ENCODE data around the gene PIGO. TPM values are rescaled to one million over a fixed set of nuclear protein-coding genes. Genes with fewer than 3 reads are reported as not detected.

Gene PIGO
- polyA plus RNA-seq, 4 donors, result 10.8 to 29.9 (median 18.6) TPM

- FAIRE-seq (no peak), DNase-seq (no peak)
- peaks cover 3 to 52% (median 13%) of the 10 kb centered on the region in 3 donors for H3K36me3 ChIP-seq (ENCODE audit: control insufficient read depth in 3 of 3, insufficient read depth in 2 of 3, low read depth in 1 of 3, low read length in 3 of 3)
- H3K27ac ChIP-seq (ENCODE audit: low read depth in 1 of 3, low read length in 2 of 3), result no peak overlapping the region
- H3K4me1 ChIP-seq (ENCODE audit: control insufficient read depth in 3 of 3, insufficient read depth in 2 of 3, low read depth in 1 of 3, low read length in 2 of 3), result peaks cover 10 to 28% (median 19%) of the 10 kb centered on the region in 3 donors
- H3K9me3 ChIP-seq (ENCODE audit: control insufficient read depth in 2 of 2, insufficient read depth in 1 of 2, low read depth in 1 of 2, low read length in 1 of 2), result no peaks in the 10 kb centered on the region
- H3K4me3 ChIP-seq (ENCODE audit: low read depth in 1 of 3, low read length in 3 of 3), result no peak overlapping the region
- 63 to 68% (median 67%) methylated on average over 8 of the region's 8 CpGs for WGBS, 3 donors
- no peaks in the 10 kb centered on the region for H3K27me3 ChIP-seq (ENCODE audit: control insufficient read depth in 3 of 3, insufficient read depth in 3 of 3, low read length in 3 of 3)
Measured at GRCh38 chr9:35108946-35109575, 12.7 kb upstream of the PIGO start.

GRCh38 chr9:35108461-35108860 lies 12.1 kb upstream of the PIGO start:
- no peaks in the 10 kb centered on the region for H3K27me3 ChIP-seq (ENCODE audit: control insufficient read depth in 3 of 3, insufficient read depth in 3 of 3, low read length in 3 of 3)
- peaks cover 10 to 26% (median 17%) of the 10 kb centered on the region in 3 donors for H3K4me1 ChIP-seq (ENCODE audit: control insufficient read depth in 3 of 3, insufficient read depth in 2 of 3, low read depth in 1 of 3, low read length in 2 of 3)
- H3K9me3 ChIP-seq (ENCODE audit: control insufficient read depth in 2 of 2, insufficient read depth in 1 of 2, low read depth in 1 of 2, low read length in 1 of 2), result no peaks in the 10 kb centered on the region
- H3K36me3 ChIP-seq (ENCODE audit: control insufficient read depth in 3 of 3, insufficient read depth in 2 of 3, low read depth in 1 of 3, low read length in 3 of 3), result peaks cover 3 to 52% (median 13%) of the 10 kb centered on the region in 3 donors
- FAIRE-seq, result no peak
- 91 to 98% (median 94%) methylated on average over 6 of the region's 6 CpGs for WGBS, 3 donors
- no peak overlapping the region for H3K27ac ChIP-seq (ENCODE audit: low read depth in 1 of 3, low read length in 2 of 3)
- no peak overlapping the region for H3K4me3 ChIP-seq (ENCODE audit: low read depth in 1 of 3, low read length in 3 of 3)
- no peak for DNase-seq

DNA sequence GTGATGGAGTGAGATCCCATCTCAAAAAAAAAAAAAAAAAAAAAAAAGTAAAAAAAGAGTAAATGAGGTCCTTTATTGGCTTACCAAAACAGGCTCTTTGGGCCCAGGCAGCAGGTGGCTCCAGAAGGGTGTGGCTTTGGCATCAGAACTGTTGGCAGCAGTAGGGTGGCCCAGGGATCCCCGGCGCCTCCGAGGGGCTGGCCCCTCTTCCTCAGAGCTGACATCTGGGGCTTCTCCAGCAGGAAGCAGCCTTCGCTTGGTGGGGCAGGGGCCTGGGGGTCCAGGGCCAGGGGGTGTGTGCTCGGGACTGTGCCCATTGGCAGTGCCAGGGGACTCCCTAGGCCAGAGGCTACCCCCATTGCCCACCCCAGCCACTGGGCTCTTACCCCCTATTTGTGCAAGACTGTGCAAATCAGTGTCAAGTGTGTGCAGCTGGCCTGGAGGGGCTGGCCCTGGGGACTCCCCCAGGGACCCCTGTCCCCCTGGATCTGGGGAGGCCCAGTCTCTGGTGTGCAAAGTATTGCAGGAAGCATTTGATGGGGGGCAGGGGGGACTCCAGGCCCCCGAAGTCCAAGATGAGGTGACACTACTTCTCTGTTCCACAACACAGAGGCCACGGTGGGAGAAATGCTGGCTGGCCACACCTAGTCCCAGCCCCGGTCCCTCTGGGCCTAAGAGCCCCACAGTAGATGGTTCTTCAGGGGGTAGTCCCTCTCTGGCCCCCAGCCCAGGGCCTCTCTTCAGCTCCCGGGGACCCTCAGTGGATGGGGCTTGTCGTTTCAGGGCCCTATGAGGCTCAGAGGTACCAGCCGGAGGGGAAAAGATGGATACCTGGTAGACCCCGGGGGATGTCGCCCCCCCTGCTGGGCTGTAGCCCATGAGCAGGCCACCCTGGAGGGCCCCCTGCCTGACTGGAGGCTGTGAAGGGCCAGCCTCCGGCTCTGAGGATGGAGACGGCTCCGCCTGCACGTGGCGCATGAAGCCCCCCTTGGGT lies 11.2 kb upstream of the PIGO start:
- no peak for DNase-seq
- H3K4me1 ChIP-seq (ENCODE audit: control insufficient read depth in 3 of 3, insufficient read depth in 2 of 3, low read depth in 1 of 3, low read length in 2 of 3), result peaks cover 10 to 26% (median 14%) of the 10 kb centered on the region in 3 donors
- no peak overlapping the region for H3K27ac ChIP-seq (ENCODE audit: low read depth in 1 of 3, low read length in 2 of 3)
- H3K36me3 ChIP-seq (ENCODE audit: control insufficient read depth in 3 of 3, insufficient read depth in 2 of 3, low read depth in 1 of 3, low read length in 3 of 3), result peaks cover 3 to 52% (median 13%) of the 10 kb centered on the region in 3 donors
- no peaks in the 10 kb centered on the region for H3K9me3 ChIP-seq (ENCODE audit: control insufficient read depth in 2 of 2, insufficient read depth in 1 of 2, low read depth in 1 of 2, low read length in 1 of 2)
- H3K4me3 ChIP-seq (ENCODE audit: low read depth in 1 of 3, low read length in 3 of 3), result no peak overlapping the region
- WGBS, 3 donors, result 81 to 83% (median 81%) methylated on average over 17 to 18 of the region's 18 CpGs
- H3K27me3 ChIP-seq (ENCODE audit: control insufficient read depth in 3 of 3, insufficient read depth in 3 of 3, low read length in 3 of 3), result no peaks in the 10 kb centered on the region
- FAIRE-seq, result no peak

- no peak for FAIRE-seq
- H3K27ac ChIP-seq (ENCODE audit: low read depth in 1 of 3, low read length in 2 of 3), result no peak overlapping the region
- 87 to 96% (median 94%) methylated on average over 7 of the region's 7 CpGs for WGBS, 3 donors
- peaks cover 2 to 27% (median 9%) of the 10 kb centered on the region in 3 donors for H3K4me1 ChIP-seq (ENCODE audit: control insufficient read depth in 3 of 3, insufficient read depth in 2 of 3, low read depth in 1 of 3, low read length in 2 of 3)
- no peak for DNase-seq
- H3K27me3 ChIP-seq (ENCODE audit: control insufficient read depth in 3 of 3, insufficient read depth in 3 of 3, low read length in 3 of 3), result no peaks in the 10 kb centered on the region
- peaks cover 3 to 62% (median 13%) of the 10 kb centered on the region in 3 donors for H3K36me3 ChIP-seq (ENCODE audit: control insufficient read depth in 3 of 3, insufficient read depth in 2 of 3, low read depth in 1 of 3, low read length in 3 of 3)
- H3K9me3 ChIP-seq (ENCODE audit: control insufficient read depth in 2 of 2, insufficient read depth in 1 of 2, low read depth in 1 of 2, low read length in 1 of 2), result no peaks in the 10 kb centered on the region
- H3K4me3 ChIP-seq (ENCODE audit: low read depth in 1 of 3, low read length in 3 of 3), result no peak overlapping the region
Measured at GRCh38 chr9:35106343-35106730, 9.9 kb upstream of the PIGO start.

DNA sequence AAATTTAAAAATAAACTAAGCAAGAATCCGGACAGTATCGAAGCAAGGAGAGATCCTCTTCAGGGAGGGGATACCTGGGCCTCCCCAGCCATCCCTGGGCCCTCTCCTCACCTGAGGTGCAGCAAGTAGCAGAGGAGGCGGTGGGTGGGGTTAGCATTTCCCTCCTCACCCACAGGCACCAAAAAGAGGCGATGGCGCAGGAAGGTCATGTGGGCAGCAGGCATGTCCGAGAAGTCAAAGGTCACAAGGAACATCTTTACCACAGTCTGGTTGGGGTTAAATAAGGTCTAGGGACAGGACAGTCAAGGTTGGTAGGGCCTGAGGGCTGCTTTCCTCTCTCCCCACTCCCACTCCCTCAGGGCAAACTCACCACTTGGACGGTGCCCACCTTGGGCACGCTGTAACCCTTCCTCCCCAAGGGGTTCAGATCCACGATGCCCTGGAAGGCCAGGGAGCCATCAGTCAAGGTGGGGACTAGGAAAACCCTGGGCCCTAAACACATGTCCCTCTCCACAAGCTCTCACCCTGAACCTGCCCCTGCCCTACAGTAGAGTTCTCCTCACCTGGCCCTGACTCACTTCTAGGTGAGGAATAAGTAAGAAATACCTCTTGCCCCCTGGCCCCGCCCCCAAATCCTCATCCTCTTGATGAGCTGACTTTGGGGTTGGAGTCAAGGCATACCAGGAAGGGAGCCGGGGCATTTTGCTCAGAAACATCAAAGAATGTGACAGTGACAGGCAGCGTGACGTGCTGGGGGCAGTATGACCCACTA lies 9.4 kb upstream of the PIGO start:
- H3K27ac ChIP-seq (ENCODE audit: low read depth in 1 of 3, low read length in 2 of 3), result no peak overlapping the region
- H3K36me3 ChIP-seq (ENCODE audit: control insufficient read depth in 3 of 3, insufficient read depth in 2 of 3, low read depth in 1 of 3, low read length in 3 of 3), result peaks cover 5 to 68% (median 13%) of the 10 kb centered on the region in 3 donors
- WGBS, 3 donors, result 92 to 97% (median 93%) methylated on average over 13 of the region's 13 CpGs
- no peak for DNase-seq
- no peak overlapping the region for H3K4me3 ChIP-seq (ENCODE audit: low read depth in 1 of 3, low read length in 3 of 3)
- no peak for FAIRE-seq
- no peaks in the 10 kb centered on the region for H3K27me3 ChIP-seq (ENCODE audit: control insufficient read depth in 3 of 3, insufficient read depth in 3 of 3, low read length in 3 of 3)
- H3K9me3 ChIP-seq (ENCODE audit: control insufficient read depth in 2 of 2, insufficient read depth in 1 of 2, low read depth in 1 of 2, low read length in 1 of 2), result no peaks in the 10 kb centered on the region
- H3K4me1 ChIP-seq (ENCODE audit: control insufficient read depth in 3 of 3, insufficient read depth in 2 of 3, low read depth in 1 of 3, low read length in 2 of 3), result peaks cover 2 to 24% (median 9%) of the 10 kb centered on the region in 3 donors

- 85 to 92% (median 85%) methylated on average over 12 of the region's 12 CpGs for WGBS, 3 donors
- Histone ChIP-seq H3K27ac (ENCODE audit: low read depth in 1 of 3, low read length in 2 of 3) (no peak overlapping the region), H3K36me3 (ENCODE audit: control insufficient read depth in 3 of 3, insufficient read depth in 2 of 3, low read depth in 1 of 3, low read length in 3 of 3) (peaks cover 6 to 71% (median 16%) of the 10 kb centered on the region in 3 donors), H3K4me3 (ENCODE audit: low read depth in 1 of 3, low read length in 3 of 3) (no peak overlapping the region), H3K9me3 (ENCODE audit: control insufficient read depth in 2 of 2, insufficient read depth in 1 of 2, low read depth in 1 of 2, low read length in 1 of 2) (no peaks in the 10 kb centered on the region), H3K4me1 (ENCODE audit: control insufficient read depth in 3 of 3, insufficient read depth in 2 of 3, low read depth in 1 of 3, low read length in 2 of 3) (peaks cover 0 to 18% (median 4%) of the 10 kb centered on the region in 3 donors), H3K27me3 (ENCODE audit: control insufficient read depth in 3 of 3, insufficient read depth in 3 of 3, low read length in 3 of 3) (no peaks in the 10 kb centered on the region)
- FAIRE-seq (no peak), DNase-seq (no peak)
Measured at GRCh38 chr9:35105126-35105525, 8.7 kb upstream of the PIGO start.

- Histone ChIP-seq H3K9me3 (ENCODE audit: control insufficient read depth in 2 of 2, insufficient read depth in 1 of 2, low read depth in 1 of 2, low read length in 1 of 2) (no peaks in the 10 kb centered on the region), H3K27ac (ENCODE audit: low read depth in 1 of 3, low read length in 2 of 3) (no peak overlapping the region), H3K4me1 (ENCODE audit: control insufficient read depth in 3 of 3, insufficient read depth in 2 of 3, low read depth in 1 of 3, low read length in 2 of 3) (peaks cover 0 to 17% (median 4%) of the 10 kb centered on the region in 3 donors), H3K36me3 (ENCODE audit: control insufficient read depth in 3 of 3, insufficient read depth in 2 of 3, low read depth in 1 of 3, low read length in 3 of 3) (peaks cover 6 to 75% (median 20%) of the 10 kb centered on the region in 3 donors), H3K4me3 (ENCODE audit: low read depth in 1 of 3, low read length in 3 of 3) (no peak overlapping the region), H3K27me3 (ENCODE audit: control insufficient read depth in 3 of 3, insufficient read depth in 3 of 3, low read length in 3 of 3) (no peaks in the 10 kb centered on the region)
- WGBS, 3 donors, result 90 to 94% (median 93%) methylated on average over 4 of the region's 4 CpGs
- DNase-seq (no peak), FAIRE-seq (no peak)
Measured at GRCh38 chr9:35104586-35104985, 8.2 kb upstream of the PIGO start.
